ENCODE measurements around the gene DLX1.
"Not testable (repeated sequence)": the region's sequence is repeated elsewhere in the genome, so short reads cannot be mapped to it uniquely, and the experiment has no call there.

DLX1 gene

GRCh38 chr2:172128484-172128883 is 43.2 kb downstream of the DLX1 start:
- no peak for DNase-seq

- no peak for DNase-seq
These were observed 44.1 kb downstream of the DLX1 start for GRCh38 chr2:172129404-172129803.

GRCh38 chr2:172131713-172132555 is 46.6 kb downstream of the DLX1 start:
- no peak for DNase-seq

DNA sequence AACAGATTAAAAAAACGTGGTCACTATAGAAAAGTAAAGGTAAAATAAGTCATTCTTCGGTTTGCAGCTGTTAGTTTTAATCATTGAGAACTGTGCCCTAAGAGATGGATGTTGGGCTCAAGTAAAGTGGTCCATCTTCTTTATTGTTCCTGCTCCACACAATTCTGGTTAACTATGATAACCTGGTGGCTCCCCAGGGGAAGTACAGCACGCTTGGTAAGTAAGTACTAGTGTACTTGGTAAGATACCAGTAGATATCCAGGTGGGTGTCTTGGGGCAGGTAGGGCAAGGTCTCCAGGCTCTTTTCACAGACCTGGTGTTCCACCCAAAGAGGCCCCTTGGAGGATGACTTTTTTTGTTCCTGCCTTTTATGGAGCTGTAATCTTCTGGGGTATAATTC is 49.0 kb downstream of the DLX1 start:
- DNase-seq: no peak

- DNase-seq: no peak
These were observed 50.1 kb downstream of the DLX1 start for GRCh38 chr2:172135446-172135845.

- DNase-seq: no peak
These were observed 51.8 kb downstream of the DLX1 start for GRCh38 chr2:172137109-172137508.

DNA sequence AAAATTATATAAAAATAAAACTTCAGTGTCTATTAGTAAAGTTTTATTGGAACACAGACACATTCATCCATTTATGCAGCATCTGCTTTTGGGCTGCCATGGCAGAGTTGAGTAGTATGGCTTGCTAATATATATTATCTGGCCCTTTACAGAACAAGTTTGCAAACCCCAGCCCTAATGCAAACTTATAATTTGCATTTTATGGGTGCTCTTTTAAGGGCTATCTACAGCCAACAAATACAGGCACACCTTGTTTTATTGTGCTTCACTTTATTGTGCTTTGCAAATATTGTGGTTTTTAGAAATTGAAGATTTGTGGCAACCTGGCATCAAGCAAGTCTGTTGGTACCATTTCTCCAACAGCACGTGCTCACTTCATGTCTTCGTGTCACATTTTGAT is 52.6 kb downstream of the DLX1 start:
- no peak for DNase-seq

- DNase-seq: not testable (repeated sequence)
These were observed 53.4 kb downstream of the DLX1 start for GRCh38 chr2:172138727-172139126.
